Fibroblast of pulmonary artery (primary cell): Measurements from ENCODE around the gene ODAM.

Source experiments
- DNase-seq: peaks from one replicate; pipeline ENCODE4 v3.0.0-alpha.2; 2010; ENCODE audit warnings: low read depth
- H3K4me3 ChIP-seq: replicated peaks from 2 replicates; pipeline ENCODE4 v1.5.1; 2011; ENCODE audit warnings: low read depth, mild to moderate bottlenecking, control low read depth, low read length, moderate library complexity
- CTCF ChIP-seq: IDR thresholded peaks from 2 replicates; pipeline ENCODE4 v1.5.1; 2011; ENCODE audit warnings: mild to moderate bottlenecking, control low read depth, low read length, inconsistent platforms; ENCODE audit errors: missing control alignments

The ODAM gene

GRCh38 chr4:70251250-70251944 is 55.9 kb downstream of the ODAM start:
- no peak overlapping the region for H3K4me3 ChIP-seq
- TF ChIP-seq CTCF = no peak
- DNase-seq = no peak

- DNase-seq = no peak
- no peak for TF ChIP-seq CTCF
- H3K4me3 ChIP-seq = no peak overlapping the region
These were observed 56.4 kb downstream of the ODAM start for GRCh38 chr4:70251945-70252277.
